Measurements from ENCODE around the gene ARGLU1.

ARGLU1 gene

GRCh38 chr13:106550570-106551135, 17.3 kb downstream of the ARGLU1 start:
- DNase-seq (ENCODE audit: low read depth, low spot score): no peak
- POLR2A ChIA-PET: no interaction called here
- CTCF ChIA-PET: interaction anchor here (0.9 to 1.4 kb wide), 3 partner anchors 11 to 14 kb away, joined by 3 to 7 read pairs (median 7); partner anchors contain the start of gene EFNB2
- H3K4me3 ChIP-seq (ENCODE audit: low read depth, low read length): no peak overlapping the region
- TF ChIP-seq, protein P1, sequence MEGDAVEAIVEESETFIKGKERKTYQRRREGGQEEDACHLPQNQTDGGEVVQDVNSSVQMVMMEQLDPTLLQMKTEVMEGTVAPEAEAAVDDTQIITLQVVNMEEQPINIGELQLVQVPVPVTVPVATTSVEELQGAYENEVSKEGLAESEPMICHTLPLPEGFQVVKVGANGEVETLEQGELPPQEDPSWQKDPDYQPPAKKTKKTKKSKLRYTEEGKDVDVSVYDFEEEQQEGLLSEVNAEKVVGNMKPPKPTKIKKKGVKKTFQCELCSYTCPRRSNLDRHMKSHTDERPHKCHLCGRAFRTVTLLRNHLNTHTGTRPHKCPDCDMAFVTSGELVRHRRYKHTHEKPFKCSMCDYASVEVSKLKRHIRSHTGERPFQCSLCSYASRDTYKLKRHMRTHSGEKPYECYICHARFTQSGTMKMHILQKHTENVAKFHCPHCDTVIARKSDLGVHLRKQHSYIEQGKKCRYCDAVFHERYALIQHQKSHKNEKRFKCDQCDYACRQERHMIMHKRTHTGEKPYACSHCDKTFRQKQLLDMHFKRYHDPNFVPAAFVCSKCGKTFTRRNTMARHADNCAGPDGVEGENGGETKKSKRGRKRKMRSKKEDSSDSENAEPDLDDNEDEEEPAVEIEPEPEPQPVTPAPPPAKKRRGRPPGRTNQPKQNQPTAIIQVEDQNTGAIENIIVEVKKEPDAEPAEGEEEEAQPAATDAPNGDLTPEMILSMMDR (IDR thresholded peaks at IDR 0.05; ENCODE audit: insufficient read depth, low read length, missing control alignments): no peak

- ChIA-PET CTCF (interaction anchor here (1.1 to 1.2 kb wide), 2 partner anchors 11 to 12 kb away, joined by 3 to 8 read pairs; no protein-coding TSS in a partner anchor), POLR2A (interaction anchor here (0.7 kb wide), 1 partner anchor 12 kb away, joined by 4 read pairs; the partner anchor contains the start of gene EFNB2)
- H3K4me3 ChIP-seq (ENCODE audit: low read depth, low read length): no peak overlapping the region
- TF ChIP-seq, protein P1 (IDR thresholded peaks at IDR 0.05; ENCODE audit: insufficient read depth, low read length, missing control alignments): no peak
- DNase-seq (ENCODE audit: low read depth, low spot score): no peak
These were observed 19.8 kb downstream of the ARGLU1 start for GRCh38 chr13:106548064-106548696.

GRCh38 chr13:106541826-106542225, 26.1 kb downstream of the ARGLU1 start:
- CTCF ChIA-PET: interaction anchor here (0.8 to 1.8 kb wide), 3 partner anchors 8 to 79 kb away, joined by 3 to 5 read pairs (median 3); no protein-coding TSS in a partner anchor
- H3K4me3 ChIP-seq (ENCODE audit: low read depth, low read length): no peak overlapping the region
- DNase-seq (ENCODE audit: low read depth, low spot score): no peak
- TF ChIP-seq, protein P1 (IDR thresholded peaks at IDR 0.05; ENCODE audit: insufficient read depth, low read length, missing control alignments): no peak
- POLR2A ChIA-PET: interaction anchor here (0.7 to 0.9 kb wide), 2 partner anchors 26 to 370 kb away, joined by 3 read pairs; partner anchors contain the start of gene ARGLU1

DNA sequence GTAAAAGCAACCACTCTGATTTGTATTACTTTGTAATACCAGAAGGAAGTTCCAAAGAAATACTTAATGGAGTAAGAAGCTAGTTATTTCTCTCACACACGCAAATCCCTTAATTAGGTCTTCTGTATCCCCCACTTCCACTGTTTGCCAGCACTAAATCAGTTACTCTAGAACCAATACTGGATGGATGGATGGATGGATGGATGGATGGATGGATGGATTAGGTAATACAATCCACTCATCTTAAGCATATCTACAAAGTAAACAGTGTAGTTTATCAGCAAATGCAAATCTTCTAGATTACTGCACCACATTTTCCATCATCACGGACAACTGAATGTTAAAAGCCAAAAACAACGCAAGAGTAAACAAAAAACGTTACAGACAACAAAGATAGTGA, 27.3 kb downstream of the ARGLU1 start:
- TF ChIP-seq, protein P1 (IDR thresholded peaks at IDR 0.05; ENCODE audit: insufficient read depth, low read length, missing control alignments): no peak
- DNase-seq (ENCODE audit: low read depth, low spot score): no peak
- ChIA-PET POLR2A (no interaction called here), CTCF (no interaction called here)
- H3K4me3 ChIP-seq (ENCODE audit: low read depth, low read length): no peak overlapping the region

DNA sequence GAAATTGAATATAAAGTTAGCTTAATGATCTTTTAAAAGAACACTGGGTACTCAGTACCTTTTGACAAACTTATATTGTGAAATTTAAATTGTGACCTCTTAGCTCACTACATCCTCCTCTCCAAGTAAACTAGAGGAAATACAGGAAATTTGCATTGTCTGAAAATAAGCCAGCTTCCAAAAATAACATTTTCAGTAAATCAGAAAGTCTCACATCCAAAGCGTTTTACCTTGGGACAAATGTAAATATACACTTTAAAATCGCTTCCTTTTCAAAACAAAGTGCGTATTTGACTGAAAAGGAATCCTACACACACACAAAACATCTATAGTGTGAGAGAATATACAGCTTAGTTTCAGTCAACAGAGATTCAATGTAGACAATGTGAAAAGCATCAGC, 30.4 kb downstream of the ARGLU1 start:
- ChIA-PET POLR2A (interaction anchor here (0.6 kb wide), 1 partner anchor 89 kb away, joined by 5 read pairs; no protein-coding TSS in a partner anchor), CTCF (interaction anchor here (0.9 to 5.0 kb wide), 13 partner anchors 8 to 1967 kb away, joined by 3 to 55 read pairs (median 5); no protein-coding TSS in a partner anchor)
- no peak for DNase-seq (ENCODE audit: low read depth, low spot score)
- TF ChIP-seq, protein P1 (IDR thresholded peaks at IDR 0.05; ENCODE audit: insufficient read depth, low read length, missing control alignments): no peak
- H3K4me3 ChIP-seq (ENCODE audit: low read depth, low read length): no peak overlapping the region

Data from AG04449 (cell line).